Left colon (tissue), 2 donors: ENCODE results near the gene DPF3. TPM values are rescaled to one million over a fixed set of nuclear protein-coding genes. Genes with fewer than 3 reads are reported as not detected.

Experiments
- ATAC-seq: fragments of 200-7000 bp; cut with Tn5 transposase; one replicate; pipeline ENCODE4 v1.9.1; 2020; ENCODE audit warnings: mild to moderate bottlenecking, moderate library complexity
- DNase-seq, 2 donors: peaks; one replicate each; pipeline ENCODE4 v3.0.0-alpha.2; 2020
- intact Hi-C, 2 donors: fragments of 100-400 bp; cut with DNase I in 1 of 2; cut with micrococcal nuclease in 1 of 2; formaldehyde crosslinking; loops; one replicate each; pipeline versions ENCODE4 v1.11.2 to v1.14.0; 2022; cut with DNase I, micrococcal nuclease
- long read RNA-seq: library from polyadenylated mRNA; unstranded; transcript quantifications from one replicate; pipeline ENCODE4 v2.0.0, GENCODE V29; 2021
- total RNA-seq, 2 donors: library from RNA; stranded (reverse); fragmentation: NEBNext Ultra II Directional; extraction: Animal tissue kit (Norgen Biotek cat#: 25700); gene quantifications; one replicate each; pipeline ENCODE4 v1.2.1, GENCODE V29; 2021
- donor health status: DM: no; HTN: no; CAD: no.
- donor health status: DM: yes; HTN: yes; CAD: no.

DPF3 gene
- total RNA-seq = 10 to 100 TPM in 1 of 2 donors, 1 to 10 TPM in 1; 9.7 to 11.2 TPM
- long read RNA-seq, full-length matches to known transcripts = 1 of 2 reads
- long read RNA-seq, partial matches to known transcripts = 1 of 2 reads
- long read RNA-seq, other reads (novel, unspliced or antisense) = 0 of 2 reads

DNA sequence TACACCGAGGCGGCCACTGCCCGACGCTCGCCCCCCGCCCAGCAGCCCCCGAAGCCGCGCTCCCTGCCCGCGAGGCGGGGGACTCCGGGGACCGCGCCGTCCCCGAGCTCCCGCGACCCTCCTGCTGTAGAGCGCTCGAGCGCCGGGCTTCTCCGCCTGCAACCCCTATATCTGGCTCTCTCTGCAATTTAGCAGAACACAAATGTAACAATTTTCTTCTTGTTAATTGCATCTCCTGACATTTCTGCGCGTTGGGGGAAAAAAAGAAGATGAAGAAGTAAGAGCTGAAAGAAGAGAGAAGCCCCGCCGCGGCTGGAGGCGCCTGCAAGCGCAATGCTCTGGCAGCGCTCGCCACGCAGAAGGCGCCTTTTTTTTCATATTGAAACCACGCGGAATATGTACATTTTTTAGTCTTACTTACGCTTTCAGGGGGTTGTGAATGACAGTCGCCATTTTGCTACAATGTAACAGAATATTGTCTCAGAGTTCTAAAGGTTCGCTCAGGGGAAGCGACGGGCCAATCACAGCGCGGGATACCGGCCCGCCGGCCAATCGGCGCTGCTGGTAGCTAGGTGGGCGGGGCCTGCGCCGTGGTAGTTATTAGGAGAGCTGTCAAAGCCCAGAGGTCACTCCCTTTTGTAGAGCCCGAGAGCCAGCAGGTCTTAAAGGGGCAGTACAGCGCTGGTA lies at the start of gene DPF3:
TSS of gene DPF3 (minus strand) at position 466 of the 687 bp plus-strand sequence. CDS start at position 453, 13 bp downstream.
- peak; percentile 95 for ATAC-seq
- DNase-seq = peak; percentile 97 to 99
- intact Hi-C loops = no loop called here

DNA sequence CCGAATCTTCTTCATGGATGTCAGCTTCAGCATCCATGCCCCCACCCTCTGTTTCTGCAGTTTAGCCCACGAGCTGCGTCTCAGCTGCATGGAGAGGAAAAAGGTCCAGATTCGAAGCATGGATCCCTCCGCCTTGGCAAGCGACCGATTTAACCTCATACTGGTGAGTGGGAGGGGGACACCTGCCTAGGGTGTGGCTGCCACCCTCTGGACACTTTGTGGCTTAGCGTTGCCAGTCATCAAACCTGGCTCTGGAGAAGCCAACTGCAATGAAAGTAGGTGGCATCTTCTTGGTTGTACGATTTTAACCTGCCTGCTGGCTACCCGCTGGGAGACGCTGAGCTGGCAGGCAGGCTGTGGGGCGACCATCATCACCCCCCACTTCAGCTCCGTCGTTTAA lies 49.0 kb upstream of the DPF3 start:
- no peak for DNase-seq
- intact Hi-C loops = no loop called here
- no peak for ATAC-seq

DNA sequence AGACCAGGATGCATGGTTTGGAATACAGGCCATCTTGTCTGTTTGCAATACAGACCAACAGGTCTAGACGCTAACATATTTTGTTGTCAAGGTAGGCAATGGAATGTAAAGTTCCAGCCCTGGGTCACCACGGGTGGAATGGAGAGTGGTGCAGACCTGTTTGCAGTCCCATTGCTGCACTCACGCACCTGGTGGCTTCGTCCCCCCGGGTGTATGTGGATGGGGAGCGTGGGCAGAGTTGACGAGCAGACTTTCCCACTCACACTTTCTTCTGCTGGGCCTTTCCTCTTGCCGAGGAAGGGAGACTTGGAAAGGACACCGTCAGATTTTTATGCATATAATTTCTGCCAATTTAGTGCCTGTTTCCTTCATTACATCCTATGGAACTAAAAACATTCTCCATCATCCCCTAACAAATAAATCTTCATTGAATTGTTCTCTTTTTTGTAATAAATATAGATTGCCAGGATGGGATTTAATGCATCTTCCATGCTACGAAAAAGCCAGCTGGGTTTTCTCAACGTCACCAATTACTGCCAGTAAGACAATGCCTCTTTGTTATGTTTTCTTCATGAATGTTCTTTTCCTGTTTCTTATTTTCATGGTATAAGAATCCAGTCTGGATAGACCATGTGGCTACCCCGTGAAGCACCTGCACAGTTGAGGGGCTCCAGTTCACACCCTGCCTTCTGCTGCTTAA lies 47.5 kb upstream of the DPF3 start:
- intact Hi-C loops = no loop called here
- ATAC-seq = no peak

DNA sequence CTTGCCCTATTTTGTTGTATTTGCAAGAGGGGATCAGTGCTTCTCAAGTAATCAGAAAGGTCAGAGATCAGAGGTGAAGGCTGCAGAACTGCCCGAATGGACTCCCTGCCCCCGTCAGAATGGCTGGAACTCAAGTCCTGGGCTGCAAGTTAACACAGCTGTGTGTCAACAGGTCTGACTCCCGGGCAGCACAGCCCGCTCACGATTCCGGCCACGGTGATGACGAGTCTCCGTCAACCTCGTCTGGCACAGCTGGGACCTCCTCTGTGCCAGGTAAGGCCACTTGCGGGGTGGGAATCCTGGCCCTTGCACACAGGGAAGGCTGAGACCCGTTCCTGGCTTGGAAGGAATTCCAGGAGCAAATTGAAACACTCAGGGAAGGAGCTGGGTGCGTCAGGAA lies 45.7 kb upstream of the DPF3 start:
- DNase-seq (no peak), ATAC-seq (no peak)
- intact Hi-C loops = no loop called here

More for the DNA sequence above, 47.5 kb upstream of the DPF3 start:
- no peak for DNase-seq

DNA sequence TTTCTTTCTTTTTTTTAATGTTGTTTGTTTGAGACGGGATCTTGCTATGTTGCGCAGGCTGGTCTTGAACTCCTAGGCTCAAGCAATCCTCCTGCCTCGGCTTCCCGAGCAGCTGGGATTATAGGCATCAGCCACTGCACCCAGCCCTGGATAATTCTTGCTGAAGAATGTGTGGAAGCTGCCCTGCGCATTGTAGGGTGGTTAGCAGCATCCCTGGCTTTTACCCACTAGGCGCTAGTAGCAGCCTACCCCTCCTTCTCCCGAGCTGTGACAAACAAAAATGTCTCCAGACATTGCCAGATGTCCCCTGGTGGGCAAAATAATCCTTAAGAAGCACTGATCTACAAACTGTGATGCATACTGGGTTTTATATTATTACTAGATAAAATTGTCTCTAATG lies 39.0 kb upstream of the DPF3 start:
- intact Hi-C loops = no loop called here
- no peak for DNase-seq
- no peak for ATAC-seq

DNA sequence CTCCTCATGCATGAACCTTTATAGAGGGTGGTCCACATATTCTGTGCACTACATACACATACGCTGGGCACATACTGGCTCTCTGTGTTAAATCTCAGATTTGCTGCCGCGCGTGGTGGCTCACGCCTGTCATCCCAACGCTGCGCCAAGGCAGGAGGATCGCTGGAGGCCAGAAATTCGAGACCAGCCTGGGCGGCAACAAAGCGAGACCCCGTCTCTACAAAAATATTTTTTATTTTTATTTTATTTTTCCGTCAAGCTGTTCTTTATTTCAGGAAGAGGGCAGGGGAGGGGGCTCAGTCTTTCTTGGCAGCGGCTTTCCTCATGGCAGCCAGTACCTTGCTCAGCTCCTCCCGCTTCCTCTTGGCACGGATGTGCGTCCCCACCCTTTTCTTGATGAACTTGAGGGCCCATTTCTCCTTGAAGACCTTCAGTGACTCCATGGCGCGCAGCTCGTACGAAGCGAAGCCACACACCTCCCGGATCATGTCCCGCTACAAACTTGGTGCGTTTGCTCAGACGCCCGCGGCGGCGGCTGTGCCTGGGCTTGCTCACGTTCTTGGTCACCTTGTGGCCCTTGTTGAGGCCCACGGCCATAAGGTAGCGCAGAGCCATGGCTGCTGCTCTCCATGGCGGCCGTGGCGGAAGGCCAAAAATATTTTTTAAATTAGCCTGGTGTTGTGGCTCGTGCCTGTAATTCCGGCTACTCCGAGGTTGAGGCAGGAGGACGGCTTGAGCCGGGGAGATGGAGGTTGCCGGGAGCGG lies 35.6 kb upstream of the DPF3 start:
- intact Hi-C loops = no loop called here
- ATAC-seq = no peak
- DNase-seq = no peak

DNA sequence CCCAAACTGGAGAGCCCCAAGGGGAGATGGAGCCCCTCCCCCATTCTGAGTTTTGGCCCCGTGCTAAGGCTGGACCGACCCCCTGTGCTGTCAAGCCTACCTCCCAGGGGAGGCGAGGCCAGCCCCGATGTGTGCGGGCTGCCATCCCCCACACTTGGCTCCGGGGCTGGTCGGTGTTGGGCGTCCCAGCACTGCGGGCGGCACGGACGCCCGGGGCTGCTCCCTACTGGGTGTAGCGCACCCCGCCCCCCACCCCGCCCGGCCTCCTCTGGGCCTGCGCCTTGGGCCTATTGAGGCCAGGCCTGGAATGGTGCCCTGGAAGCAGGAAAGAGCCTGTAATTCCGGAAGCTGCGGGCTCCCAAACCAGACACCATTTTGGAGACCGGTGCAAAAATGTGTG lies 35.0 kb upstream of the DPF3 start:
- ATAC-seq (no peak), DNase-seq (no peak)
- intact Hi-C loops = no loop called here

DNA sequence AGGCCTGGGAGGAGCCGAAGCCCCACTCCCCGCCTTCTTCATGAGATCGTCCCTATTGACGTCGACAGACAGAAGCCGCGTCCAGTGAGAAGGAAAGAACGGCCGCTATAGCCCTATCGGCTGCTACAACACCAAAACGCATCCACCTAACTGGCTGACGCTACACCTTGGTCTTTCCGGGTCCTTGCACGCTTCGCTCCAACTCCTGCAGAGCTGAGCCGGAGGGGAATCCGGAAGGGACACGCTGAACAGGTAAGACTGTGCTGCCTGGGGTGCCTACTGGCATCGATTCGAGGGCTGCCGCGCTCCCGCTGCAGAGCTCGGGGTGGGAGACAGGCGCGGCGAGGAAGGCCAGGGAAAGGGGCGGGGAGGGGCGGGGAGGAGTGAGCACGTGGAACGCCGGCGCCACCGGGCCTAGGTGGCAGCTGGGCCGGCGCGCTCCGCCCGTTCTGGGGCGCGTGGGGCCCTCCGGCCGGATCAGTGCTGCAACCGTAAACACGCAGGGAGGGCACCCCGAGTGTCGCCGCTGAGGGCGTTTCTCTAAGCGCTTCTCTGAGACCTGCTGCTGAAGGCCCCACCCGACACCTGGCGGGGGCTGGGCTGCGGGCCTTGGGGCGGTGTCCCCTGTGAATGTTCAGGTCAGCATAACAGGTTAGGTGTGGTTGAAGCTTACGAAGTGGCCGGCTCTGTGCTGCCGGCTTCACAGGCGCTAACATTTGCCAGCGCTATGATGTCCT lies 32.6 kb upstream of the DPF3 start, which contains the start of gene DCAF4:
TSS of gene DCAF4 (plus strand) at position 173 of the 737 bp plus-strand sequence. CDS start 11,515 bp downstream, outside the sequence.
- ATAC-seq (peak; percentile 90), DNase-seq (peak; percentile 94 to 98)
- intact Hi-C loops = no loop called here

DNA sequence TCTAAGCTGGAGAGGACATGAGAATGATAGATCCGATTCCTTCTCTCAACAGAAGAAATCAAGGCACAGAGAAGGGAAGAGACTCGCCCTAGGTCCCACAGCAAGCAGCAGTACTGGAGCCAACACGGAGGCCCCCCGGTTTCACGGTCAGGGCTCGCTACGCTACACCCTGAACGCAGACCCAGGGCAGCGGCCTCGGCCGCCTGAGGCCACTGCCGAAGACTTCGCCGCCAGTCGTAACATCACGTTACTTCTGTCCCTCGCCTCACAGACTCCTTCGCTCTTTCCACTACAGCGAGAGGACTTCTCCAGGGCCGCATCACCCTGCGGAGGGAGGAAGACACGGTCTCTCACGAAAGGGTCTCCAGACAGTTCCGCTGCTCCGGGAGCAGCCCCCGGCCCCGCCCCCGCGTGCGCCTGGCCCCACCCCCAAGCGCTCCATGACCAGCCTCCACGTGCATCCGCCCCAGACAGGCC lies 32.0 kb upstream of the DPF3 start:
- intact Hi-C loops = no loop called here

DNA sequence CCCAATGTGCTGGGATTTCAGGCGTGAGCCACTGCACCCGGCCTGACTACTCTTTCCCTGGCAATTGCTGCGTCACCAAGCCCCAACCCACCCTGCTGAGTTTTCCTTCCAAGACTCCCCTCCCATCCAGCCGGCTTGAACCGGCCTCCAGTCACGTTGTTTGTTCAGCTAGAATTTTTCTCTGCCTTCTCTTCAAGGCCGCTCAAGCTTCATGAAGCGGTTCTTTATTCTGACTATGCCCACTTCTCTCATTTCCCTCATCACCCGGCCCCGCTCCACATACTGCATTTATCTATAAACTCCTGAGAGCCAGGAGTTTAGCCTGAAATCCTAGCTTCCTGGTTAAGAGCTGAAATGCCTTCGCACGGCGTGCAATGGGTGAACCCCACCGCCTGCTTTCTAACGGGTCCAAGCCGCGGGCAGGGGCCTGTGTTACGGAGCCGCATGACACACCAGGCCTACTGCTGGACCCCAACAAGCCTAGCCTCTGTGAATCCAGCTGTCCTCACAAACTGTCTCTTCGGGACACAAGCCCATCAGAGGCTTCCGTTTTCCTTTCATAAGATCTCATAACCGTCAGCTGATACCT lies 31.4 kb upstream of the DPF3 start:
- ATAC-seq (no peak), DNase-seq (peak in 1 of 2 donors; percentile 25)
- intact Hi-C loops = no loop called here

More for the DNA sequence above, 32.0 kb upstream of the DPF3 start:
- ATAC-seq (peak; percentile 32), DNase-seq (no peak)

DNA sequence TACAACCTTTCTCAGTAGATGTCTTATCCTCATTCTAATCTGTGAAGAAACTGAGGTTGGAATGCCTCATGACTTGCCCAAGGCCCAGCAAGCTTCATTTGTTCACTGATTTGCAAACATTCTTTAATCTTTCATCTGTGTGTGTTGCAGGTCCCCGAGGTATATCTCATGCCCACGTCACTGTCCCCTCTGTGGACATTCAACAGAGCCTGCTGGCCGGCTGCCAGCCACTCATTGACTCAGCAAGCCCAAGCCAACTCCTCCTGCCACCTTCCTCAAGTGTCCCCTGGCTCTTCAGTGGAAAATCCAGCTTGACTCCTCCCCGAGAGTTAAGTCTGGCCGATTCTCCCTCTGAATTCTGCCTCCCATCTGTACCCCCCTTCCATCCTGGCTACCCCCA lies 30.4 kb upstream of the DPF3 start:
- DNase-seq (peak in 1 of 2 donors; percentile 23), ATAC-seq (no peak)
- intact Hi-C loops = no loop called here

DNA sequence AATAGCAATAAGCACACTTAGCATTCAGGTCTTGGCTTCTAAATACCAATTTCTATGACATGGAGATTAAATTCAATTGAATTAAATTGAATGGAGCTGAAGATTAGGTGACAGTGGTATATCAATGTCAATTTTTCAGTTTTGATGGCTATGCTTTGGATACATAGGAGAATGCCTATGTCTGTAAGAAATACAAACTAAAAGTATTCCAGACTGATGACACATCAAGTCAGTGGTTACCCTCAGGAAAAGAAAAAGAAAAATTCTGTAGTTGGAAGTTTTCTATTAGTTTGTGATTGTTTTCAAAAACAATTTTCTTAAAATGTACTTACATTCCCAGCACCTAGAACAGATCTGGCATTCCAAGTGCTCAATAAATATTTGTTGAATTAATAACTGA lies 27.5 kb upstream of the DPF3 start:
- ATAC-seq (no peak), DNase-seq (no peak)
- intact Hi-C loops = no loop called here

DNA sequence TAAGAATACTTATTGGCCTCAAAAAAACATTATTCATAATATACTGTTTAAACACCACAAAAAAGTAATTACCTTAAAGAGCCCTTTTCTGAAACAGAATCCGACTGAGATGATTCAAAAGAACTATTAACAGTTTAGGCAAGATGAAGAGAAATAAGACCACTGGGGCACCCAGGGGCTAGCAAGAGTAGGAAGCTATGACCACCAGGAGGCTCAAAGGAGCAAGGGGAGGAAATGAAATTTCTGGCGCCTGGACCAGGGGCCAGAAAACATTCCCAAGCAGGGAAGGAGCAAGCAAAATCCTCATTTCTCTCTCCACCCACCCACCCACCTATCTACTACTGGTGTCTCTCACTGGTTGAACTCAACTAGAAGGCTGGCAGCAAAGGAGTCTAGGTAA lies 26.1 kb upstream of the DPF3 start:
- intact Hi-C loops = no loop called here
- no peak for ATAC-seq
- DNase-seq = no peak

DNA sequence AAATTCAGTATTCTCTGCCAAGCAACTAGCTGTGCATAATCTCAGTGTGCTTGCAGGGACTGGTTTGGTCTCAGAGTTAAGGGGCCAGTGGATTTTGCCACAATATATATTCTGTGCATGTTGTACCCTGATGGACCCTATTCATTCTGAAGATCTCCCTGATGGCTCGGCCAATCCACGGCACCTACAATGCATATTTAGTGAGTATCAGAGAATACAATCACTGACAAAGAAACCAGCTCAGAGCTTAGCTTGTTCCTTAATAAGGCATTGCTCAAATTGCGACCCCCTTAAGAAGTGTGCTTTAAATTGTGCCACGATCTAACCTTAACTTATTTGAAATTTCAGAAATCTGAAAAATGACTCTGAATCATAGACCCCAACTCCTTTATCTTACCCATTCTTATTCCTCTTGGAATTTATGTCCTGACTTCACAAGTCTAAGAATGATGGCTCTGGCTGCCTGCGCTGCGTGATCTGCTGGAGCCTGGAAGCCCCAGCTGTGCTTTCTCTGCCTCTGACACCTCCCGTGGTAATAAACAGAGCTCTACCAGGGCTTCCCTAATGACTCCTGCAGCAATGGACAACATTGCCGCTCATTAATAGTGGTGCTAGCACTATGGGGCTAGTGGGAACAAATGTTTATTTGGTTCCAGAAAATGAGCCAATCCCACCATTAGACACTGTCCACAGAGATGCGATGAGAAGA lies 23.3 kb upstream of the DPF3 start:
- DNase-seq (no peak), ATAC-seq (no peak)
- intact Hi-C loops = no loop called here

DNA sequence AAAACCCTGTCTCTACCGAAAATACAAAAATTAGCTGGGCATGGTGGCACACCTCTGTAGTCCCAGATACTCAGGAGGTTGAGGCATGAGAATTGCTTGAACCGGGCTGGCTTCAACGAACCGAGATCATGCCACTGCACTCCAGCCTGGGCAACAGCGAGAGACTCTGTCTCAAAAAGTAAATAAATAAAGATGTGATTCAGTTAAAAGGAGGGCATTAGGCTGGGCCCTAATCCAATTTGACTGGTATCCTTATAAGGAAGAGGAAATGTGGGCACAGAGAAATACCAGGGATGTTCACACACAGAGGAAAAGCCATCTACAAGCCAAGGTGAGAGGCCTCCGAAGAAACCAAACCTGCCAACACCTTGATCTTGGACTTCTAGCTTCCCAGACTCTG lies 22.3 kb upstream of the DPF3 start:
- intact Hi-C loops = no loop called here
- DNase-seq (no peak), ATAC-seq (no peak)

DNA sequence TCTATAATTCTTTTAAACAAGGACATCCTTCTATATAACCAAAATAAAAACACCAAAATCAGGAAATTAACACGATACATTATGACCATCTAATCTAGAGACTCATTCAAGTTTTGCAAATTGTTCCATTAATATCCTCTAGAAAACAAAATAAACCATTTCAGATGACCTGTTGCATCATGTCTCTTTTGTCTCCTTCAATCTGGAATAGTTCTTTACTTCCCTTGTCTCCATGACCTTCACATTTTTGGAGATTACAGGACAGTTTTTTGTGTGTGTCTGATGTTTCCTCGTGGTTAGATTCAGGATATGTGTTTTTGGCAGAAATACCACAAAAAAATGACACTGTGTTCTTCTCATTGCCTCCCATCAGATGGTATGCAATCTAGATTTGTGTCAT lies 19.9 kb upstream of the DPF3 start:
- ATAC-seq (no peak), DNase-seq (no peak)
- intact Hi-C loops = no loop called here

DNA sequence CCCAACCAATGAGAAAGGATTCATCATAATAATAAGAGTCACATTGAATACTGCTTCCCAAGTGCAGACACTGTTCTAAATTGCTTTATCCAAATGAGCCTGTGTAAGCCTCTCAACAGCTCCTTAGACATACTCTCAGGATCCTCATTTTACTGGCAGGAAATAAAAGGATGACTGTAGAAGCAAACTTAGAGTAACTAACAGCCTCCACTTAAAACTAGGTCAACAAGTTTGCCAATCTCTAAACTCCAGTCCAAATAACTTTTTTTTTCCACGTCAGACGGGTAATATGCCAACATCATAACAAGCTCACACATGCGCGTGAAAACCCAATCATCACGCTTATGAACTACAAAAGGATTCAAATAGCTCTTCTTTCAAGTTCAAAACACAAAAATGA lies 15.3 kb upstream of the DPF3 start:
- no peak for ATAC-seq
- DNase-seq = no peak
- intact Hi-C loops = no loop called here

DNA sequence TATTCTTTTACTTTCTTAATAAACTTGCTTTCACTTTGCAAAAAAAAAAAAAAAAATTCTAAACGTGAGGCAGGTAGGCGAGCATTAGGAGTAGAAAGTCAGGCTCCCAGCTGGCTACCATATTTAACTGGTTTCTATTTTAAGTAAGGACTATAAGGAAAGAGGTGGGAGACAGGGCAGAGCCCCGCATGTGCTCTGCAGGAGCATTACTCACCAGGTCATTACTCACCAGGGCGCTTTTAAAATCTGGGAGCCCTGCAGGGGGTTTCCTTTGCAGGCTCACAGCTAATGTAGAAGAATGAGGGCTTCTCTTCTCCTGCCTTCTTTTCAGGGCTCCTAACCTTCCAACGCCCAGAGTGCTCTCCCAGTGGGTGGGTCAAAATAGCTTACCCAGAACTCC lies 14.0 kb upstream of the DPF3 start:
- intact Hi-C loops = no loop called here
- DNase-seq (no peak), ATAC-seq (peak; percentile 49)
